ENCODE results near the gene SIDT2. TPM values are rescaled to one million over a fixed set of nuclear protein-coding genes. Genes with fewer than 3 reads are reported as not detected.
A peak's percentile ranks its signal among the peaks of the same experiment; 100 is the strongest.

SIDT2 gene
- total and polyA plus RNA-seq, 8 donors = 29.2 to 112 (median 33.9) TPM

GRCh38 chr11:117179048-117179999, 781 bp downstream of the SIDT2 start:
- Histone ChIP-seq H3K4me3 (peak overlapping the region; percentile 73 to 88), H3K4me1 (peaks cover 19 to 36% of the 10 kb centered on the region in 2 donors), H3K9me3 (no peaks in the 10 kb centered on the region), H3K27me3 (no peaks in the 10 kb centered on the region), H3K36me3 (peaks cover 0 to 26% of the 10 kb centered on the region in 2 donors), H3K27ac (peak overlapping the region; percentile 88 to 91)
- DNase-seq (peak; percentile 30 to 89 (median 36)), ATAC-seq (peak; percentile 48)
- intact Hi-C loops (cut with DNase I) = no loop called here
- TF ChIP-seq, protein P1, sequence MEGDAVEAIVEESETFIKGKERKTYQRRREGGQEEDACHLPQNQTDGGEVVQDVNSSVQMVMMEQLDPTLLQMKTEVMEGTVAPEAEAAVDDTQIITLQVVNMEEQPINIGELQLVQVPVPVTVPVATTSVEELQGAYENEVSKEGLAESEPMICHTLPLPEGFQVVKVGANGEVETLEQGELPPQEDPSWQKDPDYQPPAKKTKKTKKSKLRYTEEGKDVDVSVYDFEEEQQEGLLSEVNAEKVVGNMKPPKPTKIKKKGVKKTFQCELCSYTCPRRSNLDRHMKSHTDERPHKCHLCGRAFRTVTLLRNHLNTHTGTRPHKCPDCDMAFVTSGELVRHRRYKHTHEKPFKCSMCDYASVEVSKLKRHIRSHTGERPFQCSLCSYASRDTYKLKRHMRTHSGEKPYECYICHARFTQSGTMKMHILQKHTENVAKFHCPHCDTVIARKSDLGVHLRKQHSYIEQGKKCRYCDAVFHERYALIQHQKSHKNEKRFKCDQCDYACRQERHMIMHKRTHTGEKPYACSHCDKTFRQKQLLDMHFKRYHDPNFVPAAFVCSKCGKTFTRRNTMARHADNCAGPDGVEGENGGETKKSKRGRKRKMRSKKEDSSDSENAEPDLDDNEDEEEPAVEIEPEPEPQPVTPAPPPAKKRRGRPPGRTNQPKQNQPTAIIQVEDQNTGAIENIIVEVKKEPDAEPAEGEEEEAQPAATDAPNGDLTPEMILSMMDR (IDR thresholded peaks at IDR 0.05) = peak in 1 of 2 donors; percentile 5

GRCh38 chr11:117180020-117180419, 1.5 kb downstream of the SIDT2 start:
- H3K27me3 ChIP-seq = no peaks in the 10 kb centered on the region
- peak overlapping the region; percentile 88 to 91 for H3K27ac ChIP-seq
- TF ChIP-seq, protein P1 (IDR thresholded peaks at IDR 0.05) = no peak
- no peaks in the 10 kb centered on the region for H3K9me3 ChIP-seq
- no peak for DNase-seq
- no peak for ATAC-seq
- H3K4me3 ChIP-seq = peak overlapping the region; percentile 73 to 88
- intact Hi-C loops (cut with DNase I) = no loop called here
- H3K36me3 ChIP-seq = peaks cover 0 to 26% of the 10 kb centered on the region in 2 donors
- H3K4me1 ChIP-seq = peaks cover 19 to 39% of the 10 kb centered on the region in 2 donors

- intact Hi-C loops (cut with DNase I) = no loop called here
- peak in 2 of 4 donors; percentile 69 to 84 for DNase-seq
- Histone ChIP-seq H3K27me3 (no peaks in the 10 kb centered on the region), H3K36me3 (peaks cover 0 to 26% of the 10 kb centered on the region in 2 donors), H3K4me1 (peaks cover 19 to 43% of the 10 kb centered on the region in 2 donors), H3K9me3 (no peaks in the 10 kb centered on the region), H3K27ac (peak overlapping the region in 1 of 2 donors; percentile 91), H3K4me3 (no peak overlapping the region)
- TF ChIP-seq, protein P1 (IDR thresholded peaks at IDR 0.05) = peak; percentile 50 to 51
- ATAC-seq = peak; percentile 39
Observed at GRCh38 chr11:117180661-117181585, 2.4 kb downstream of the SIDT2 start.

DNA sequence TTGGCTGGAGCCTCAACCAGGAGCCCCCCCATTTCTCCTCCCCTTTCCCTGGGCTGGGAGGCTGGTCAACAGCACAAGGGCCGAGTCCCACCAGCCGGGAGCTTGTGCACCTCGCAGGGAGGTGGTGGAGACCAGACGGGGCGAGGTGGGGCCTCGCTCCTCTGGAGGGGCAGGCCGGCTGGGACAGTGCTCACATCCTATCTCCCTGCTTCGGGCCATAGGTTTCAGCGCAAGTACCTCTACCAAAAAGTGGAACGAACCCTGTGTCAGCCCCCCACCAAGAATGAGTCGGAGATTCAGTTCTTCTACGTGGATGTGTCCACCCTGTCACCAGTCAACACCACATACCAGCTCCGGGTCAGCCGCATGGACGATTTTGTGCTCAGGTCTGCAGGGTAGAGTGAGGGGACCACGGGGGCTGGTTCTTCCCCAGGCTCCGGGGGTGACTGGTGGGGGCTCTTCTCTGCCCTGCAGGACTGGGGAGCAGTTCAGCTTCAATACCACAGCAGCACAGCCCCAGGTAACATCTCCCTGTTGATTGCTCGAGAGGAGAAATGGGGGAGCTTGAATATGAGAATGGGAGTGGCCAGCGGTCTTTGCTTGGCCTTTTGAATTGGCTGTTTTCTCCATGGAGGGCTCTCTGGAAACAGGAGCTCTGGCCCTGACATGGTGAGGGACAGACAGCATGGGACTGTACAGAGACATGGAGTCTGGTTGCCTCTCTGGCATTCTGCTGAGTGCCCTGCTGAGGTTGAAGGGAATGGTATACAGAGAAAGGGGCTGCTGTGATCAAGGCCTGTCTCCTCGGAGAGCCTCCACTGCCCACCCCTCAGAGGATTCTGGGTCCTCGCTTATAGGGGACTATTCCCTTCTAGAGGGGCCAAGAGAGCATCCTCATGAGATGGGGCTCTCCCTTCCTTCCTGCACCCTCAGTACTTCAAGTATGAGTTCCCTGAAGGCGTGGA, 3.3 kb downstream of the SIDT2 start:
- DNase-seq (no peak), ATAC-seq (no peak)
- TF ChIP-seq, protein P1 (IDR thresholded peaks at IDR 0.05) = no peak
- no peak overlapping the region for H3K4me3 ChIP-seq
- intact Hi-C loops (cut with DNase I) = no loop called here
- no peak overlapping the region for H3K27ac ChIP-seq
- H3K4me1 ChIP-seq = peaks cover 19 to 43% of the 10 kb centered on the region in 2 donors
- H3K9me3 ChIP-seq = no peaks in the 10 kb centered on the region
- H3K27me3 ChIP-seq = no peaks in the 10 kb centered on the region
- peaks cover 0 to 26% of the 10 kb centered on the region in 2 donors for H3K36me3 ChIP-seq
